Measurements from ENCODE around the gene CMTM4. TPM values are rescaled to one million over a fixed set of nuclear protein-coding genes. Genes with fewer than 3 reads are reported as not detected.

The CMTM4 gene
- total and polyA plus RNA-seq, 2 of the 4 experiments (the other 2 are of a cell fraction), result 9.0 to 14.5 TPM

- TF ChIP-seq USF2 (IDR thresholded peaks at IDR 0.05; ENCODE audit: low read depth, low read length) (peak; percentile 59), SMC3 (IDR thresholded peaks at IDR 0.05; ENCODE audit: low read depth, low read length) (peak; percentile 87), MAFK (IDR thresholded peaks at IDR 0.05; ENCODE audit: low read depth, low read length) (no peak), POLR2A (IDR thresholded peaks at IDR 0.05; ENCODE audit: low read depth, low read length) (no peak)
Measured at GRCh38 chr16:66608241-66609138, 88.1 kb downstream of the CMTM4 start (continued).

Data from IMR-90 (cell line).